Colonic mucosa (tissue), 4 donors: ENCODE measurements around the gene SUPT20H. TPM values are rescaled to one million over a fixed set of nuclear protein-coding genes. Genes with fewer than 3 reads are reported as not detected.
A peak's percentile ranks its signal among the peaks of the same experiment; 100 is the strongest.
"Not testable (repeated sequence)": the region's sequence is repeated elsewhere in the genome, so short reads cannot be mapped to it uniquely, and the experiment has no call there.

ENCODE experiments used
- DNase-seq: peaks from one replicate; pipeline ENCODE4 v3.0.0-alpha.2; 2020
- H3K27ac ChIP-seq: fragments of 200-600 bp; one replicate; pipeline ENCODE4 v1.8.0; 2021
- H3K27me3 ChIP-seq: fragments of 200-600 bp; one replicate; pipeline ENCODE4 v1.8.0; 2021
- H3K36me3 ChIP-seq: fragments of 200-600 bp; one replicate; pipeline ENCODE4 v1.8.0; 2021
- H3K4me1 ChIP-seq: fragments of 200-600 bp; one replicate; pipeline ENCODE4 v1.8.0; 2021; ENCODE audit warnings: mild to moderate bottlenecking
- H3K4me3 ChIP-seq: fragments of 200-600 bp; one replicate; pipeline ENCODE4 v1.8.0; 2021
- H3K9ac ChIP-seq, 2 donors: one replicate each; pipeline ENCODE4 v1.7.0; 2013; ENCODE audit warnings: control low read depth in 2 of 2, low read depth in 2 of 2, low read length in 2 of 2
- H3K9me3 ChIP-seq: fragments of 200-600 bp; one replicate; pipeline ENCODE4 v1.8.0; 2021
- intact Hi-C: fragments of 100-400 bp; cut with DNase I; formaldehyde crosslinking; loops from one replicate; pipeline ENCODE4 v1.14.1; 2022
- total RNA-seq, 2 donors: library from RNA; stranded (reverse); fragmentation: NEBNext Ultra II Directional in 1 of 2; extraction: Animal tissue kit (Norgen Biotek cat#: 25700) in 1 of 2; gene quantifications; one replicate each; pipeline ENCODE4 v1.2.1, GENCODE V29; 2021
- TF ChIP-seq, protein P1 (sequence below): fragments of 200-600 bp; IDR thresholded peaks from one replicate; pipeline ENCODE4 v1.8.0; 2022; ENCODE audit warnings: antibody characterized with exemption, mild to moderate bottlenecking
- donor health status: healthy.
- donor health status: DM: no; HTN: no; CAD: no.
- donor health status: DM: no; HTN: no; CAD: no.

Gene SUPT20H
- total RNA-seq, 2 donors from 2014 or later = 40.5 to 42.2 TPM

DNA sequence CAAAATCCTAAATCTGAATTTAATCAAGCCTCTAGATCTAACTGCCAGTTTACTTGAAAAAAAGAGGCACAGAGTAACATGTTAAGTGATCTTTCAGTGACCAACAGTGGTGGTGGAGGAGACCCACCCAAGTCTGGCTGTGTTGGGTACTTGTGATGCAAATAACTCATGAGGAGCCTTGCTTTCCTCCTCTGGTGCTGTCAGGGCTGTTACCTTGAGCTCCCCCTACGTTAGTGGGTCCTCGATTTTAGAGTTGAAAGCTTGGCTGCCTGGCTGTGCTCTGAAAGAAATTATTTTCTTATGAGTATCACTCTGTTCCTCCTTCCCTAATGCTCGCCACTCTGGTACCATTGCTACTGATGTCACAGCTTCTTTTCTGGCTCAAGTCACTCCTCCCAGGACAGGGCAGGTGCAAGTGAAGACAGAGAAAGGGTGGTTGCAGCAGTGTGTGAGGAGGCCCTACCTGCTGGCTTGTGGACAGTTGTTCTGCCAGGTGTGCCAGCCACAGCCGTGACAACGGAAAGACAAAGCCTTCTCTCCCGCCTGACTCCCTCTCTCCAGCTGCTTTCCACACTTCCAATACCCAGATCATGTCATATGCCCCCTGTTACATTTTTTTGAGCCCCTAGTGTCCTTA lies 6.5 kb upstream of the SUPT20H start:
- Histone ChIP-seq H3K4me1 (no peaks in the 10 kb centered on the region), H3K27ac (no peak overlapping the region), H3K36me3 (no peaks in the 10 kb centered on the region), H3K27me3 (no peaks in the 10 kb centered on the region), H3K9ac (no peak overlapping the region), H3K4me3 (no peak overlapping the region), H3K9me3 (no peaks in the 10 kb centered on the region)
- TF ChIP-seq, protein P1, sequence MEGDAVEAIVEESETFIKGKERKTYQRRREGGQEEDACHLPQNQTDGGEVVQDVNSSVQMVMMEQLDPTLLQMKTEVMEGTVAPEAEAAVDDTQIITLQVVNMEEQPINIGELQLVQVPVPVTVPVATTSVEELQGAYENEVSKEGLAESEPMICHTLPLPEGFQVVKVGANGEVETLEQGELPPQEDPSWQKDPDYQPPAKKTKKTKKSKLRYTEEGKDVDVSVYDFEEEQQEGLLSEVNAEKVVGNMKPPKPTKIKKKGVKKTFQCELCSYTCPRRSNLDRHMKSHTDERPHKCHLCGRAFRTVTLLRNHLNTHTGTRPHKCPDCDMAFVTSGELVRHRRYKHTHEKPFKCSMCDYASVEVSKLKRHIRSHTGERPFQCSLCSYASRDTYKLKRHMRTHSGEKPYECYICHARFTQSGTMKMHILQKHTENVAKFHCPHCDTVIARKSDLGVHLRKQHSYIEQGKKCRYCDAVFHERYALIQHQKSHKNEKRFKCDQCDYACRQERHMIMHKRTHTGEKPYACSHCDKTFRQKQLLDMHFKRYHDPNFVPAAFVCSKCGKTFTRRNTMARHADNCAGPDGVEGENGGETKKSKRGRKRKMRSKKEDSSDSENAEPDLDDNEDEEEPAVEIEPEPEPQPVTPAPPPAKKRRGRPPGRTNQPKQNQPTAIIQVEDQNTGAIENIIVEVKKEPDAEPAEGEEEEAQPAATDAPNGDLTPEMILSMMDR = no peak
- intact Hi-C loops = no loop called here
- DNase-seq = no peak

DNA sequence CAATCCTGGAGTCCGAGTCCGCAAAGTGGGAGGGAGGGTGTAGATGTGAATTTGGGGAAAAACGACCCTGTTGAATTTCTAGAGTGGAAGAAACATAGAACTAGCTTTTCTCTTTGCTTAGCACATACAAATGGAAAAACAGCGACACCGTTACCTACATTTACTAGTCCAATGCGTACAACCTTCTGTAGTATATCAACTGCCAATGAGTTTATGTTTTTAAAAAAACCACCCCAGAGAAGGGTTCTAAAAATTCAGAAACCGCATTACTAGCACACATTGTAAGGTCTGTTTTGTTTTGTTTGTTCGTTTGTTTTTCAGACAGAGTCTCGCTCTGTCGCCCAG lies 332 bp upstream of the SUPT20H start:
- Histone ChIP-seq H3K4me1 (peaks cover 5% of the 10 kb centered on the region), H3K27ac (peak overlapping the region; percentile 69), H3K9me3 (no peaks in the 10 kb centered on the region), H3K4me3 (peak overlapping the region; percentile 78), H3K27me3 (no peaks in the 10 kb centered on the region), H3K36me3 (no peaks in the 10 kb centered on the region), H3K9ac (peak overlapping the region; percentile 21 to 92)
- TF ChIP-seq, protein P1 = no peak
- DNase-seq = no peak
- intact Hi-C loops = loop anchor here (5.0 kb wide), 1 partner anchor 58 kb away; the partner anchor contains the start of gene EXOSC8

DNA sequence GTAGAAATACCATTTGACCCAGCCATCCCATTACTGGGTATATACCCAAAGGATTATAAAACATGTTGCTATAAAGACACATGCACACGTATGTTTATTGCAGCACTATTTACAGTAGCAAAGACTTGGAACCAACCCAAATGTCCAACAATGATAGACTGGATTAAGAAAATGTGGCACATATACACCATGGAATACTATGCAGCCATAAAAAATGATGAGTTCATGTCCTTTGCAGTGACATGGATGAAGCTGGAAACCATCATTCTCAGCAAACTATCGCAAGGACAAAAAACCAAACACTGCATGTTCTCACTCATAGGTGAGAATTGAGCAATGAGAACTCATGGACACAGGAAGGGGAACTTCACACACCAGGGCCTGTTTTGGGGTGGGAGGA lies 3.3 kb downstream of the SUPT20H start:
- not testable (repeated sequence) for H3K9me3 ChIP-seq, H3K27me3 ChIP-seq, H3K9ac ChIP-seq, H3K36me3 ChIP-seq, H3K27ac ChIP-seq, H3K4me3 ChIP-seq, DNase-seq, H3K4me1 ChIP-seq
- intact Hi-C loops = loop anchor here (5.0 kb wide), 1 partner anchor 54 kb away; the partner anchor contains the start of gene EXOSC8

DNA sequence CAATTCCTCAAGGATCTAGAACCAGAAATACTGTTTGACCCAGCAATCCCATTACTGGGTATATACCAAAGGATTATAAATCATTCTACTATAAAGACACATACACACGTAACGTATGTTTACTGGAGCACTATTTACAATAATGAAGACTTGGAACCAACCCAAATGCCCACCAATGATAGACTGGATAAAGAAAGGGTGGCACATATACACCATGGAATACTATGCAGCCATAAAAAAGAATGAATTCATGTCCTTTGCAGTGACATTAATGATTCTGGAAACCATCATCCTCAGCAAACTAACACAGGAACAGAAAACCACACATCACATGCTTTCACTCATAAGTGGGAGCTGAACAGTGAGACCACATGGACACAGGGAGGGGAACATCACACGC lies 6.4 kb downstream of the SUPT20H start:
- DNase-seq, H3K4me1 ChIP-seq, H3K27ac ChIP-seq, H3K9ac ChIP-seq, H3K9me3 ChIP-seq, intact Hi-C loops, H3K36me3 ChIP-seq, H3K4me3 ChIP-seq, H3K27me3 ChIP-seq: not testable (repeated sequence)

DNA sequence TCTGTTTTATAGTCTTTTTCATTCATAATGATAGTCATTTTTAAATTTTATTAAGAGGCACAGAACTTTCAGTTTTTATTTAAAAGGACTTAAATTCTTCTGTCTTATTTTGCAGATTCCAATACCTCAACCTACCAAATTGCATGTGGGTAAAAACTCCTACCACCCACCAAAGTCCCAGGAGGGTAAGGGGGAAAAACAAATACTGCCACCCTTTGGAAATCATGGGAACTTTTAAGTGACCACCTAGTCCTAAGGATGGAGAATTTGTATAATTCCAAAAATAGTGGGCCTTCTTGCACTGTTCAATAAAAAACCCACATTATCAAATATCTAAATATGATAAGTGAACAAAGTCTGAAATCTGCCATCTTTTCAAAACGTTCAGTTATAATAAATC lies 9.7 kb downstream of the SUPT20H start:
- intact Hi-C loops = no loop called here
- TF ChIP-seq, protein P1 = no peak
- no peaks in the 10 kb centered on the region for H3K4me1 ChIP-seq
- H3K9ac ChIP-seq = no peak overlapping the region
- no peak overlapping the region for H3K27ac ChIP-seq
- no peaks in the 10 kb centered on the region for H3K9me3 ChIP-seq
- no peak for DNase-seq
- no peaks in the 10 kb centered on the region for H3K36me3 ChIP-seq
- H3K4me3 ChIP-seq = no peak overlapping the region
- no peaks in the 10 kb centered on the region for H3K27me3 ChIP-seq

DNA sequence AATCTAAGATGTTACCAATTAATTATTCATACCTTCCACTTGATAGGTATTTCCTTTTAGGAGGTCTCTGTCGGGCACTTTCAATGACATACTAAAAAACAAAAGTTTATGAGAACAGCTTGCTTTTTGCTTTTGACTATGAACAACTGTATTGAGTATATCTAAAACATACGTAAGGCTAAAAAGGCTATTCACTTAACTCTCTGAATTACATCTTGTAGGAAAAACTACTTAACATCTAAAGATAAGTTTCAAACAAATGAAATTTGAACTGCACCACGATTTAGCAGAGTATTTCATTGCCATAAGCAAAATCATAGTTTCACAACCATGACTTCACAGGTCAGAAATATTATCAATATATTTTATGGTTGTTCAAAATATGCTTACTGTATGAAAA lies 11.6 kb downstream of the SUPT20H start:
- no peak overlapping the region for H3K4me3 ChIP-seq
- no peaks in the 10 kb centered on the region for H3K9me3 ChIP-seq
- intact Hi-C loops = no loop called here
- no peak for DNase-seq
- H3K27ac ChIP-seq = no peak overlapping the region
- H3K9ac ChIP-seq = no peak overlapping the region
- TF ChIP-seq, protein P1 = no peak
- no peaks in the 10 kb centered on the region for H3K27me3 ChIP-seq
- H3K4me1 ChIP-seq = no peaks in the 10 kb centered on the region
- no peaks in the 10 kb centered on the region for H3K36me3 ChIP-seq
